Lower leg skin (tissue), 3 donors: ENCODE results near the gene CSGALNACT2.

Source experiments
- POLR2A ChIP-seq, 2 donors: fragments of 450-650 bp; IDR thresholded peaks; one replicate each; pipeline ENCODE4 v1.6.1; 2016 to 2017; ENCODE audit warnings: antibody characterized with exemption in 2 of 2, mild to moderate bottlenecking in 1 of 2, moderate library complexity in 1 of 2
- TF ChIP-seq, protein P1 (sequence below), 3 donors: fragments of 450-650 bp; IDR thresholded peaks; one replicate each; pipeline ENCODE4 v1.5.1; 2016; ENCODE audit warnings: antibody characterized with exemption in 3 of 3, mild to moderate bottlenecking in 3 of 3, moderate library complexity in 2 of 3

GRCh38 chr10:43202224-43202656 lies 64.0 kb downstream of the CSGALNACT2 start:
- TF ChIP-seq POLR2A (IDR thresholded peaks at IDR 0.05), result no peak
- TF ChIP-seq, protein P1, sequence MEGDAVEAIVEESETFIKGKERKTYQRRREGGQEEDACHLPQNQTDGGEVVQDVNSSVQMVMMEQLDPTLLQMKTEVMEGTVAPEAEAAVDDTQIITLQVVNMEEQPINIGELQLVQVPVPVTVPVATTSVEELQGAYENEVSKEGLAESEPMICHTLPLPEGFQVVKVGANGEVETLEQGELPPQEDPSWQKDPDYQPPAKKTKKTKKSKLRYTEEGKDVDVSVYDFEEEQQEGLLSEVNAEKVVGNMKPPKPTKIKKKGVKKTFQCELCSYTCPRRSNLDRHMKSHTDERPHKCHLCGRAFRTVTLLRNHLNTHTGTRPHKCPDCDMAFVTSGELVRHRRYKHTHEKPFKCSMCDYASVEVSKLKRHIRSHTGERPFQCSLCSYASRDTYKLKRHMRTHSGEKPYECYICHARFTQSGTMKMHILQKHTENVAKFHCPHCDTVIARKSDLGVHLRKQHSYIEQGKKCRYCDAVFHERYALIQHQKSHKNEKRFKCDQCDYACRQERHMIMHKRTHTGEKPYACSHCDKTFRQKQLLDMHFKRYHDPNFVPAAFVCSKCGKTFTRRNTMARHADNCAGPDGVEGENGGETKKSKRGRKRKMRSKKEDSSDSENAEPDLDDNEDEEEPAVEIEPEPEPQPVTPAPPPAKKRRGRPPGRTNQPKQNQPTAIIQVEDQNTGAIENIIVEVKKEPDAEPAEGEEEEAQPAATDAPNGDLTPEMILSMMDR (IDR thresholded peaks at IDR 0.05), result no peak
